Stimulated activated CD4-positive, alpha-beta T cell treated with anti-CD3 and anti-CD28 coated beads, Interleukin-12 subunit alpha, Interleukin-12 subunit beta, amount 100 ng/mL, for 24 hours (primary cell): ENCODE measurements around the gene ADAMTS14.

Experiments used
- DNase-seq, 2 experiments: peaks; one replicate each; pipeline ENCODE4 v3.0.0-alpha.2; 2020; ENCODE audit warnings: low read depth in 2 of 2

Gene ADAMTS14

DNA sequence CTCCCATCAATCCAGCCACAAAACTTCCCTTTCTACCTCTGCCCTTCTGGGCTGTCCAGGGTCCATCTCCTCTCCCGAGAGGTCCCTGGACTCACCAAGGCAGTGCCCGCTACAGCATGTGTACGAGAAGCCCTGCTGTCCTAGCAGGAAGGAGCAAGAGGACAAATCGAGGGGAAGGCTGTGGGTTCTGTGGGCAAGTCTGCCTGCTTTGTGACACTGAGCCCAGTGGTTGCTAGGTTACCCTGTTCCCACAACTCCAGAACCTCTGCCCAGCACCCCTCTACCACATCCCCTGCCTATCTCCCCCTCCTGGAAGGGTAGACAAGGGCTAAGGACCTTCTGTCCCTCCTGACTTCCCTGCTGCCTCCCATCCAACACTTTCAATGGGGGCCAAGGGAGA lies 112.9 kb downstream of the ADAMTS14 start, which contains the start of gene TBATA:
TBATA (minus strand) TSS at position 188 of the 400 bp plus-strand sequence. CDS start 1,998 bp downstream, outside the sequence.
- no peak for DNase-seq

- no peak for DNase-seq
Observed at GRCh38 chr10:70786799-70787415, 114.6 kb downstream of the ADAMTS14 start.

DNA sequence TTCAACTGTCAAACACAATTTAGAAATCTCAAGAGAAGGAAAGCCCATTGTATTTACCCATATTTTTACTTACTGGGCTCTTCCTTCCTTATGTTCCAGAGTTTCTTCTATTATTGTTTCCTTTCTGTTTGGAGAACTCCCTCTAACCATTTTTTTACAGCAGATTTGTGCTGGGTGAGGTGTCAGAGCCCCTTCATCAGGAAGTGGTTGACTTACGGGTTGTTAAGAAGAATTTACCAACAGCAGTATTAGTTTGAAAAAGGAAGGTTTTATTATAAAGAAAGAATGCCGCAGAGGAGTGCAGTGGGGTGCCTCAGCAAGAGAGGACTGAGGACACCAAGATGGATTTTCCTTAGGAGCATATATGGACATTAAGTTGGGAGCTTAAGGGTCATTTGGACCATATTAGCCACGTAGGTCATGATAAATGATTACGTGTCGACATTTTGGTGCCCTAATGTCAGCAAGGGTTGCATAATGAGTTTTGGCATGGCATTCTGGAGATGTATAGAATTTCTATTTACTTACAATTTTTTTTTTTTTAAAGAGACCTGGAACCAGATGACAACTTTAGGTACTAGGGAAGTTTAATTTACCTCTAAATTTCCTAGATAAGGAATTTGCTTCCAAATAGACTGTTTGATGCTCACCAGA lies 119.2 kb downstream of the ADAMTS14 start:
- DNase-seq = no peak

DNA sequence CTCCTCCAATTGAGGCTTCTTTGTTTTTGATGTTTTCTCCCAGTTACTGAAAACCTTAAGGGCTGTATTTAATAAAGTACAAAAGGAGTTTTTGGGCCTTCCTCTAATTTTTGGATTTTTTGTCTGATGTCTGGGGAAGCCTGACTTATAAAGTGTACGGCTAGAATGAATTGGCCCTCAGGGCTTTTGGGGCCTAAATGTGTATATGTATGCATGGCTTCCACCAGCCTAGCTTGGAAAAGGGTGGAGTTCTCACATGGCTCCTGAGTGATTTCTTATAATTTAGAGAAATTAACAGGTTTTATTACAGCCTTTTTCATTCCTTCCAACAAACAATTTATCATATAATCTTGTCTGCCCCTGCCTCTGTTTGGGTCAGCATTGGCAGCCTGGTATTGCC lies 123.3 kb downstream of the ADAMTS14 start:
- DNase-seq = no peak

- DNase-seq = no peak
Observed at GRCh38 chr10:70797840-70798239, 125.5 kb downstream of the ADAMTS14 start.

DNA sequence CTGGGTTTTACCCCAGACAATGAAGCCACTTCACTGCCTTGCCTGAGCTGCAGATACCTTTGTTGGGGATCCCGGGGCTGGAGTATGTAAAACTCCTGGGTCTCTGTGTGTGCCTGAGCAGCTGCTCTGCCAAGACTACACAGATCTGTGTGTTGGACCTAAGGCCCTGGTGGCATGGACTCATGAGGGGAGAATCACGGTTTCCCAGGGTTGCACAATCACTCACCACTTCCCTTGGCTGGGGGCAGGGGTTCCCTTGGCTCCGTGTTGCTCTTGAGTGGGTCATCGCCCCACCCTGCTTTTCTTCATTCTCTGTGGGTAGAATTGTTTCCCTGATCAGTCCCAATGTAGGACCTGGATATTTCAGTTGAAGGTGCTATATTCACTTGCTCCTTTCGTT lies 126.8 kb downstream of the ADAMTS14 start:
- no peak for DNase-seq

DNA sequence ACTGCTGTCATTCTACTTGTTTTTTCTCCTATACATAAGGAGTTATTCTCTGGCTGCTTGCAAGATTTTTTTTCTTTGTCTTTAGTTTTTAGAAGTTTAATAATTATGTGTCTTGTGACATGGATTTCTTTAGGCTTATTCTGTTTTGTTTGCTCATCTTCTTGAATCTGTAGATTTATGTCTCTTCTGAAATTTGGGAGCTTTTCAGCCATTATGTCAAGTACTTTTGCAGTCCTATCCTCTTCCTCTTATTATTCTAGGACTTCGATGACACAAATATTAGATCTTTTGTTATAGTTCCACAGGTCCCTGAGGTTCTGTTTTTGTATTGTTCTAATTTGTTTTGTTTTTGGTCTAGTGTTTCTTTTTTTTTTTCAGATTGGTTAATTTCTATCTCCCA lies 129.5 kb downstream of the ADAMTS14 start:
- no peak for DNase-seq

DNA sequence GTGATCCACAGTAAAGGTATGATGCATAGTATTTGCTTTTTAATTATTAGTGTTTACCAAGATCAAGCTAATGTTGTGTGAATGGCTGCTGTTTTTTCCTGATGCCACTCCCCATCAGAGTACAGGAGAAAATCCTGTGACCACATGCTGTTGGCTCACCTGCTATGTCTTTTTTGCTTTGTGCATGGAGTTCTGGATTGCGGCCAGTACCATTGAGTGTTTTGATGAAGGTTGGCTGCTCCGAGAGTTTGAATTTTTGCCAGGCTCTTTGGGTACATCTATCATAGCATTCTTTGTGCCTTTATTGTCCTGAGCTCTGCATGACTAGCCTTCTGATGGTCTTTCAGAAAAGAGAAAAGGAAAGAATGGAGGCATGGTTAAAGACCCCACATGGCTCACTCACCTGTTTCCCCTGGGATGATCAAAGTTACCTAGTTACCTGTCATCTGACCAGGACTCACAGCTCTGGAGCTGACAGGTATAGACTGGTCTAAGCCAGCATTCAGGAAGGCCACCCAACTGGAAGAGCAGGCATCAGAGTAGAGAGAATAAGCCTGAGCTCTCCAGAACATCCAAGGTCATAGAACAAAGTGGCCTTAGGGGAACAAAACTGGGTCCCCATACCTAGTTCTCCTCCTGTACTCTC lies 131.6 kb downstream of the ADAMTS14 start:
- DNase-seq = no peak

GRCh38 chr10:70804421-70804808 lies 132.1 kb downstream of the ADAMTS14 start:
- no peak for DNase-seq

- DNase-seq = no peak
Observed at GRCh38 chr10:70805619-70806215, 133.4 kb downstream of the ADAMTS14 start.

- DNase-seq = no peak
Observed at GRCh38 chr10:70806841-70807240, 134.5 kb downstream of the ADAMTS14 start.

DNA sequence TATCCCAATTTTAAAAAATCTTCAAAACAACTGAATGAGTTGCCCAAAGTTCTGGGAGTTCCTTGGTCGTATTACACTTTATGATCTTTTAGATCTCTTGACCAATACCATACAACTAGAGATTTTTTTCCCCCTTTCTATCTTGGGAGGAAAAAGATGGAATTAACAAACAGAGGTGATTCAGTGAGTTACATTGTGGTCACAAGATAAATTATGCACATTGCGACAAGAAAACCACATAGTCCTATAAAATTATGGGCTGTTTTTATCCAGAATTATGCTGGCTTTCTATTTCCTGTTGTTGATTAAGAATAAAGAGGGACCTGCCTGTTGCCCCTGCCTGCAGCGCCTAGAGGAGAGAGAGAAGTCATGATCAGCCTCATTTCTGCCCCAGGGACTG lies 135.2 kb downstream of the ADAMTS14 start:
- no peak for DNase-seq

DNA sequence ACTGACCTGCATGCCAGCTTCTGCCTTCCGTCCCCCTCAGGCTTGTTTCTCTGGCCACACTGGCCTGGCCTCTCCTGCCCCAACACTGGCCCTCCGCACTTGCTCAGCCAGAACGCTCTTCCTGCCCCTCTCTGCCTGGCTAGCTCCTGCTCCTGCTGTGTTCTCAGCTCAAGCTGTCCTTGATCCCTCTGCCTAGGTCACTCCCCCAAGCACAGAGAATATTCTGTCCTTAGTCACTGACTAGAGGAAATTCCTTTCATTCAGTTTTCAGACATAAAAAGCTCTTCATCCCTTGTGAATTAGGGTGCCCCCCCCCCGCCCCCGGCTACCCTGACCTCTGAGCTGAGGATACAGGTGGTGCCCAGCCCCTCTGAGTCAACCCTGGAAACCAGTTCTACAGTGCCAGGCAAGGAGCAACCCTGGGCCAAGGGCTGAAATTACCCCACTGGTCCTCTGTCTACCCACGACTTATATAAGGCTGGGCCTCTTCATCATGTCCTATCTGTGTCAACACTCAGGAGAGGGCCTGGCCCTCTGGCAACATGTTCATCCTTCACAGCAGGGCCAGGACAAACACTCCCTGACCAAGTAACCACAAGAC lies 136.8 kb downstream of the ADAMTS14 start:
- DNase-seq = no peak

GRCh38 chr10:70809726-70810125 lies 137.4 kb downstream of the ADAMTS14 start:
- DNase-seq = no peak

DNA sequence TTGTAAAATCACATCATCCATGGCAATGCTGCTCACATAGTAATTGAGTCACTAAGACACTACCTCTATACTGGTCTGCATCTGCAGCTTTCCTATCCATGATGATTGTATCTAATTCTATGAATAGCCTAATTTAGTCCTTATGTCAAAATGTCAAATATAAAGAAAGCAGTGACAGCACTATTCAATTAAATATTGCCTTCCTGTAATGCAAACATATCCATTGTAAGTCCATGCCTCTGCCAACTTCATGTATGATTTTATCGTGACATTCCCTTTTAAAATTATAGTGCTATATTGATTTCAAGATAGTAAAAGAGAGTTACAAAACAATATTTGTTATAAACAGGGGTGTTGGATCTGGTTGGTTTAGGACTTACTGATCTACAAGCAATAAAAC lies 138.7 kb downstream of the ADAMTS14 start:
- DNase-seq = no peak

GRCh38 chr10:70811881-70812280 lies 139.6 kb downstream of the ADAMTS14 start:
- no peak for DNase-seq
